ENCODE data around the gene BLID. TPM values are rescaled to one million over a fixed set of nuclear protein-coding genes. Genes with fewer than 3 reads are reported as not detected.

Gene BLID
- total and polyA plus RNA-seq, 2 of the 4 experiments (the other 2 are of a cell fraction), result 0.24 to 30.8 TPM

DNA sequence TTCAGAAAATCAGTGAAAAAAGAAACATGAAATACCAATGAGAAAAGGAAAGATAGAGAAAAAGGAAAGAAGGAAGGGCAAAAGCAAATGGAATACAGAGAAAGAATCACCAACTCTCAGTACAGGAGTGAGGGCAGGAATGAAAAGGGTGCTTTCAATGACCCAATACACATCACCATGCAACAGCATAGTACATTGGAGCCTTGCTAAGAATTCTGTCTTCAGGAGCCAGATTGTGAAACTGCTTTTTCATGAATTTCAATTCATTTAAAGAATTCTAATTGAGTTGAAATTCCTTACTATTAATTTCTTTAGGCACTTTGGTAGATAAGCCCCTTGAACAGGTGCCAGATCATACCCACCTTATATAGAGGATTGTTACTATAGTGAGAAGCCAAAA lies 34.9 kb downstream of the BLID start:
- Histone ChIP-seq H3K4me2 (ENCODE audit: low read depth, low read length) (no peak overlapping the region), H2BK120ac (ENCODE audit: low read depth, low read length) (no peak overlapping the region), H4K5ac (ENCODE audit: low read depth, low read length) (no peak overlapping the region), H3K36me3 (ENCODE audit: control insufficient read depth, insufficient read depth, low read length) (peaks cover 6% of the 10 kb centered on the region), H2BK5ac (ENCODE audit: low read depth, low read length, poor library complexity, severe bottlenecking) (peak overlapping the region; percentile 34), H2AK9ac (replicated peaks; ENCODE audit: low read depth, low read length, poor library complexity) (no peak overlapping the region), H3K27me3 (ENCODE audit: control insufficient read depth, insufficient read depth, low read length) (no peaks in the 10 kb centered on the region), H3K79me1 (ENCODE audit: low read depth in 1 of 2, low read length in 2 of 2) (peaks cover 0 to 19% of the 10 kb centered on the region in 2 experiments; a peak in 2 of 4 replicates), H4K20me1 (ENCODE audit: insufficient read depth, low read length) (peaks cover 6% of the 10 kb centered on the region; the same call in 1 of the 2 replicates), H2AFZ (replicated peaks; ENCODE audit: low read length, poor library complexity) (no peak overlapping the region), H3K9ac (ENCODE audit: low read depth, low read length) (no peak overlapping the region), H3K4me3 (ENCODE audit: insufficient read depth, low read depth, low read length) (no peak overlapping the region), H4K91ac (ENCODE audit: insufficient read depth, low read depth, low read length) (no peak overlapping the region), H3K23ac (ENCODE audit: low read depth, low read length) (no peak overlapping the region), H3K56ac (ENCODE audit: extremely low read depth, insufficient read depth, low read length) (no peak overlapping the region), H3K18ac (ENCODE audit: low read depth, low read length) (no peak overlapping the region), H4K8ac (ENCODE audit: low read depth in 2 of 2, low read length in 2 of 2) (no peak overlapping the region), H3K9me3 (ENCODE audit: control insufficient read depth, insufficient read depth, low read length) (no peaks in the 10 kb centered on the region), H3K4me1 (ENCODE audit: control insufficient read depth, insufficient read depth, low read length) (peaks cover 4% of the 10 kb centered on the region; the same call in 1 of the 2 replicates), H3K4ac (ENCODE audit: low read depth, low read length) (no peak overlapping the region; the same call in 1 of the 2 replicates), H3K9me1 (ENCODE audit: insufficient read depth, low read length) (peaks cover 2% of the 10 kb centered on the region; the same call in 1 of the 2 replicates), H3K14ac (replicated peaks; ENCODE audit: low read depth, low read length) (no peak overlapping the region), H2BK20ac (ENCODE audit: low read depth, low read length) (no peak overlapping the region), H2BK15ac (ENCODE audit: low read depth, low read length) (no peak overlapping the region), H3K27ac (ENCODE audit: insufficient read depth, low read length) (no peak overlapping the region), H2AK5ac (ENCODE audit: low read depth, low read length) (0 out of 2 replicates have a peak overlapping the region, but pooled peaks have one; percentile 11)
- BruUV-seq (replicated peaks), result no TSS peak
- peak; percentile 15 for DNase-seq
- TF ChIP-seq, protein P1, sequence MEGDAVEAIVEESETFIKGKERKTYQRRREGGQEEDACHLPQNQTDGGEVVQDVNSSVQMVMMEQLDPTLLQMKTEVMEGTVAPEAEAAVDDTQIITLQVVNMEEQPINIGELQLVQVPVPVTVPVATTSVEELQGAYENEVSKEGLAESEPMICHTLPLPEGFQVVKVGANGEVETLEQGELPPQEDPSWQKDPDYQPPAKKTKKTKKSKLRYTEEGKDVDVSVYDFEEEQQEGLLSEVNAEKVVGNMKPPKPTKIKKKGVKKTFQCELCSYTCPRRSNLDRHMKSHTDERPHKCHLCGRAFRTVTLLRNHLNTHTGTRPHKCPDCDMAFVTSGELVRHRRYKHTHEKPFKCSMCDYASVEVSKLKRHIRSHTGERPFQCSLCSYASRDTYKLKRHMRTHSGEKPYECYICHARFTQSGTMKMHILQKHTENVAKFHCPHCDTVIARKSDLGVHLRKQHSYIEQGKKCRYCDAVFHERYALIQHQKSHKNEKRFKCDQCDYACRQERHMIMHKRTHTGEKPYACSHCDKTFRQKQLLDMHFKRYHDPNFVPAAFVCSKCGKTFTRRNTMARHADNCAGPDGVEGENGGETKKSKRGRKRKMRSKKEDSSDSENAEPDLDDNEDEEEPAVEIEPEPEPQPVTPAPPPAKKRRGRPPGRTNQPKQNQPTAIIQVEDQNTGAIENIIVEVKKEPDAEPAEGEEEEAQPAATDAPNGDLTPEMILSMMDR (conservative IDR thresholded peaks at IDR 0.05; ENCODE audit: low read depth, low read length), result no peak
- TF ChIP-seq RFX5 (IDR thresholded peaks at IDR 0.05; ENCODE audit: low read depth, low read length), result no peak
- TF ChIP-seq RCOR1 (IDR thresholded peaks at IDR 0.05; ENCODE audit: insufficient replicate concordance, low read length), result no peak
- TF ChIP-seq BHLHE40 (IDR thresholded peaks at IDR 0.05; ENCODE audit: low read depth, low read length), result no peak
- no peak for TF ChIP-seq RAD21 (IDR thresholded peaks at IDR 0.05; ENCODE audit: low read length)
- TF ChIP-seq MAZ (IDR thresholded peaks at IDR 0.05; ENCODE audit: borderline replicate concordance, low read depth, low read length), result no peak
- no peak for TF ChIP-seq SMC3 (IDR thresholded peaks at IDR 0.05; ENCODE audit: low read depth, low read length)
- TF ChIP-seq, protein P2, sequence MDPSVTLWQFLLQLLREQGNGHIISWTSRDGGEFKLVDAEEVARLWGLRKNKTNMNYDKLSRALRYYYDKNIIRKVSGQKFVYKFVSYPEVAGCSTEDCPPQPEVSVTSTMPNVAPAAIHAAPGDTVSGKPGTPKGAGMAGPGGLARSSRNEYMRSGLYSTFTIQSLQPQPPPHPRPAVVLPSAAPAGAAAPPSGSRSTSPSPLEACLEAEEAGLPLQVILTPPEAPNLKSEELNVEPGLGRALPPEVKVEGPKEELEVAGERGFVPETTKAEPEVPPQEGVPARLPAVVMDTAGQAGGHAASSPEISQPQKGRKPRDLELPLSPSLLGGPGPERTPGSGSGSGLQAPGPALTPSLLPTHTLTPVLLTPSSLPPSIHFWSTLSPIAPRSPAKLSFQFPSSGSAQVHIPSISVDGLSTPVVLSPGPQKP (IDR thresholded peaks at IDR 0.05; ENCODE audit: borderline replicate concordance, low read depth, low read length), result no peak
- no peak for TF ChIP-seq MAFK (IDR thresholded peaks at IDR 0.05; ENCODE audit: low read depth, low read length)
- no peak for TF ChIP-seq POLR2A (IDR thresholded peaks at IDR 0.05; ENCODE audit: low read depth, low read length)
- intact Hi-C loops (cut with micrococcal nuclease), result loop anchor here (10.0 kb wide), 1 partner anchor 266 kb away; no protein-coding TSS in a partner anchor
- ChIA-PET POLR2A (ENCODE audit: unreplicated experiment) (interaction anchor here (0.6 kb wide), 1 partner anchor 127 kb away, joined by 8 read pairs; no protein-coding TSS in a partner anchor), CTCF (no interaction called here)
- in situ Hi-C loops (cut with MboI; ENCODE audit: low sequenced_read_pairs), result no loop called here
- no peak for ATAC-seq (ENCODE audit: low read depth)
- dilution Hi-C loops (cut with HindIII; ENCODE audit: low sequenced_read_pairs, unreplicated experiment), result no loop called here
